Measurements from ENCODE around the gene ABHD17C.

DNA sequence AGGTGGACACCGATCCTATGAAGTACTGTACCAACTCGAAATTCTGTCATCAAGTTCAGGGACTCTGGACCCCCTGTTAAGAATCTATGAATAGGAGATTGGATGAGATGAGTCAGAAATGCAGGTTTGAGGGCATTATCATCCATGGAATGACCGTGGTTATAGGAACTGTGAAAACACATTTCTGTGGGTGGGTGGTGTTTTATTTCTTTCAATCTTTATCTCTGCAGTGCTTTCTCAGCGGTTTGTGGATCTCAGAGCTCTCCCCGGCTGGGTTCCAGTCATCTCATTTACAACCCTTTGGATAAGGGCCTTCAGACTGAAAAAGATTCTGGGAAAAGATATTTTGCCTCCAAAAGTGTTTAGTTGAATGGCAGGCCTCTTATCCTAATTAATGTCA is 5.4 kb upstream of the ABHD17C start:
- TF ChIP-seq, protein P1, sequence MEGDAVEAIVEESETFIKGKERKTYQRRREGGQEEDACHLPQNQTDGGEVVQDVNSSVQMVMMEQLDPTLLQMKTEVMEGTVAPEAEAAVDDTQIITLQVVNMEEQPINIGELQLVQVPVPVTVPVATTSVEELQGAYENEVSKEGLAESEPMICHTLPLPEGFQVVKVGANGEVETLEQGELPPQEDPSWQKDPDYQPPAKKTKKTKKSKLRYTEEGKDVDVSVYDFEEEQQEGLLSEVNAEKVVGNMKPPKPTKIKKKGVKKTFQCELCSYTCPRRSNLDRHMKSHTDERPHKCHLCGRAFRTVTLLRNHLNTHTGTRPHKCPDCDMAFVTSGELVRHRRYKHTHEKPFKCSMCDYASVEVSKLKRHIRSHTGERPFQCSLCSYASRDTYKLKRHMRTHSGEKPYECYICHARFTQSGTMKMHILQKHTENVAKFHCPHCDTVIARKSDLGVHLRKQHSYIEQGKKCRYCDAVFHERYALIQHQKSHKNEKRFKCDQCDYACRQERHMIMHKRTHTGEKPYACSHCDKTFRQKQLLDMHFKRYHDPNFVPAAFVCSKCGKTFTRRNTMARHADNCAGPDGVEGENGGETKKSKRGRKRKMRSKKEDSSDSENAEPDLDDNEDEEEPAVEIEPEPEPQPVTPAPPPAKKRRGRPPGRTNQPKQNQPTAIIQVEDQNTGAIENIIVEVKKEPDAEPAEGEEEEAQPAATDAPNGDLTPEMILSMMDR (IDR thresholded peaks at IDR 0.05): no peak
- TF ChIP-seq POLR2A (IDR thresholded peaks at IDR 0.05) (no peak), POLR2AphosphoS5 (IDR thresholded peaks at IDR 0.05) (no peak)

Data from transverse colon (tissue), 4 donors.